SJSA1 (cell line): ENCODE results near the gene TMEM107. TPM values are rescaled to one million over a fixed set of nuclear protein-coding genes. Genes with fewer than 3 reads are reported as not detected.
A peak's percentile ranks its signal among the peaks of the same experiment; 100 is the strongest.

Experiments
- DNase-seq, 2 experiments: peaks; one replicate each; pipeline ENCODE4 v3.0.0-alpha.2; 2015 to 2020; ENCODE audit warnings: low spot score in 2 of 2, low read depth in 1 of 2
- H3K27ac ChIP-seq: fragments of 250-450 bp; sonication (Bioruptor Pico); 2 replicates; pipeline ENCODE4 v1.5.1; 2020; ENCODE audit warnings: mild to moderate bottlenecking, moderate library complexity
- H3K27me3 ChIP-seq: fragments of 250-450 bp; sonication (Bioruptor Pico); replicated peaks from 2 replicates; pipeline ENCODE4 v1.5.1; 2020; ENCODE audit warnings: mild to moderate bottlenecking, moderate library complexity
- H3K36me3 ChIP-seq: fragments of 250-450 bp; sonication (Bioruptor Pico); 2 replicates; pipeline ENCODE4 v1.5.1; 2020; ENCODE audit warnings: mild to moderate bottlenecking
- H3K4me1 ChIP-seq: fragments of 250-450 bp; sonication (Bioruptor Pico); replicated peaks from 2 replicates; pipeline ENCODE4 v1.6.1; 2021; ENCODE audit warnings: mild to moderate bottlenecking
- H3K4me3 ChIP-seq: fragments of 250-450 bp; sonication (Bioruptor Pico); 2 replicates; pipeline ENCODE4 v1.5.1; 2020; ENCODE audit warnings: mild to moderate bottlenecking
- H3K9me3 ChIP-seq: fragments of 250-450 bp; sonication (Bioruptor Pico); replicated peaks from 2 replicates; pipeline ENCODE4 v1.5.1; 2020; ENCODE audit warnings: mild to moderate bottlenecking
- total RNA-seq: library from RNA; depleted of rRNA; stranded (reverse); fragments of >200 nt; shearing (Covaris generic); gene quantifications from 2 replicates; pipeline ENCODE4 v1.2.3, GENCODE V29; 2014

The TMEM107 gene
- total RNA-seq, 1 experiment from 2014 or later: 11.5 TPM

DNA sequence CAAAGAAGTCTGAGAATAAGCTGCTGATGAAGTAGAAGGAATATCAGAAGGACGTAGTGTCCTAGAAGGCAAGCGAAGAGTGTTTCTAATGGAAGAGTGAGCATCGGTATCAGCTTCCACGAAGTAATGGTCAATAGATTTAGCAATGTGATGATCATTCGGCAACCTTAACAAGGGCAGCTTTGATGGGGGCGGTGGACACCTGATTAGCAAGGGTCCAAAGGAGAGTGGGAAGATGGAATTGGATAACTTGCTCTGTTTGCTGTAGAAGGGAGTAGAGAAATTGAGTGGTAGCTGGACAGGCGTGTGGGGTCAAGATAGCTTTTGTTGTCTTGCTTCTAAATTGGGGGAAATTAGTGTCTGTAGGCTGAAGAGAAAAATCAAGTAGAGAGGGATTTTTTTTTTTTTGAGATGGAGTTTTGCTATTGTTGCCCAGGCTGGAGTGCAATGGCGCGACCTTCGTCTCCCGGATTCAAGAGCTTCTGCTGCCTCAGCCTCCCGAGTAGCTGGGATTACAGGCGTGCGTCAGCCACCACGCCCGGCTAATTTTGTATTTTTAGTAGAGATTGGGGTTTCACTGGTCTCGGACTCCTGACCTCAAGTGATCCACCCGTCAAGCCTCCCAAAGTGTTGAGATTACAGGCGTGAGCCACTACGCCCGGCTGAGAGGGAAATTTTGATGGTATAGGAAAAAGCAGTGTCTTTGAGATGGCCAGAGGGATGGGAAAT is 38.4 kb downstream of the TMEM107 start:
- Histone ChIP-seq H3K27ac (peak overlapping the region; percentile 6), H3K36me3 (peaks cover 20% of the 10 kb centered on the region), H3K9me3 (no peaks in the 10 kb centered on the region), H3K4me1 (peaks cover 17% of the 10 kb centered on the region), H3K4me3 (peak overlapping the region; percentile 32), H3K27me3 (no peaks in the 10 kb centered on the region)
- peak in 1 of 2 experiments; percentile 23 for DNase-seq

DNA sequence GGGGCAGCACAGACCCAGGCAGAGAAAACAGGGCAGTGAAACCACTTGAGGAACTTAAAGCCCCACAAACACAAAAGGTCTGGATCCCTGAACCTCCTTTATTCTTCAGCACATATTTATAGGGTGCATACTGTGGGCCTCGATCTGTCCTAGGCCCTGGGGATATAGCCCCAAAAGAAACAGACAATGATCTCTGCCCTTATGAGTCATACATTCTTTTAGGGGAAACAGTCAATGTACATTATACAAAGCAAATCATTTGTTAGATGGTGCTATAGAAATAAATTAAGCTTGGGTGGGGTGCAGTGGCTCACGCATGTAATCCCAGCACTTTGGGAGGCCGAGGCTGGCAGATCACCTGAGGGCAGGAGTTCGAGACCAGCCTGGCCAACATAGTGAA is 42.2 kb downstream of the TMEM107 start:
- DNase-seq: peak in 1 of 2 experiments; percentile 27
- Histone ChIP-seq H3K9me3 (no peaks in the 10 kb centered on the region), H3K27ac (no peak overlapping the region), H3K4me1 (peaks cover 17% of the 10 kb centered on the region), H3K36me3 (no peaks in the 10 kb centered on the region), H3K27me3 (no peaks in the 10 kb centered on the region), H3K4me3 (no peak overlapping the region)

DNA sequence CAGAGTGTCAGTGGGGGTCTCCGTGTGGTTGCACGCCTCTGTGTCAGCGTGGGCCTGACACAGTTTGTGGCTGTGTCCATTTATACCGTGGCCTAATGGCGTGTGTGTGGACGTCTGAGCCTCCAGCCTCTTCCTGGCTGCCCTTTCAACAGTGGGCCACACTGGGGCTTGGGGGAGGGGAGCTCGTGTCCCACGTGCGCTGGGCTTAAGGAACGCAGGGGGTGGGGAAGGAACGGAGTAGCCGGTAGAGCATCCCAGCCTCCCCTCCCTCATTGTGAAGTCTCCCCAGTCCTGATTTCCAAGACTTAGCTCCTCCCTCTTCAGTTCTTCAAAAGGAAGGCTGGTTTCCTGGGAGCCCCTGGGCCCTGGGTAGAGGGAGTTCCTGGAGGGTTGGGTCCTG is 42.8 kb downstream of the TMEM107 start:
- H3K36me3 ChIP-seq: no peaks in the 10 kb centered on the region
- no peak overlapping the region for H3K4me3 ChIP-seq
- H3K27me3 ChIP-seq: no peaks in the 10 kb centered on the region
- no peaks in the 10 kb centered on the region for H3K9me3 ChIP-seq
- H3K4me1 ChIP-seq: peaks cover 17% of the 10 kb centered on the region
- H3K27ac ChIP-seq: no peak overlapping the region
- DNase-seq: no peak

DNA sequence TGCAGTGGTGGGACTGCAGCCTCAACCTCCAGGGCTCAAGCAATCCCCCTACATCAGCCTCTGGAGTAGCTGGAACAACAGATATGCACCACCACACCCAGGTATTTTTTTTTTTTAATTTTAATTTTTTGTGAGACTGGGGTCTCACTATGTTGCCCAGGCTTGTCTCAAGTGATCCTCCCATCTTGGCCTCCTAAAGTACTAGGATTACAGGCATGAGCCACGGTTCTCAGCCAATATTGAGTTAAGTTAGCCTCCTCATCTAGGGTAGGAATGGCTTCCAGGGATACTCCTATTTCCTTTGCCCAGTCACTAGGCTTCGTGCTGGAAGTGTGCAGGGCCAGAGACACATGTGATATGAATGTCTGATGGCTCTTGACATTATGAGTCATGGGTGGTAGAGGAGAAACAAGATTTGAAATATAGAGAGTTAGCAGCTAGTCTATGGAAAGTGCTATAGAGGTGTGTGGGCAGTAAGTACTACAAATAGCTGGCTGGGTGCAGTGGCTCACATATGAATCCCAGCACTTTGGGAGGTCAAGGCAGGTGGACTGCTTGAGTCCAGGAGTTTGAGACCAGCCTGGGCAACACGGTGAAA is 44.2 kb downstream of the TMEM107 start:
- Histone ChIP-seq H3K36me3 (no peaks in the 10 kb centered on the region), H3K4me1 (peaks cover 13% of the 10 kb centered on the region), H3K9me3 (no peaks in the 10 kb centered on the region), H3K27me3 (no peaks in the 10 kb centered on the region), H3K27ac (no peak overlapping the region), H3K4me3 (no peak overlapping the region)
- peak in 1 of 2 experiments; percentile 4 for DNase-seq

DNA sequence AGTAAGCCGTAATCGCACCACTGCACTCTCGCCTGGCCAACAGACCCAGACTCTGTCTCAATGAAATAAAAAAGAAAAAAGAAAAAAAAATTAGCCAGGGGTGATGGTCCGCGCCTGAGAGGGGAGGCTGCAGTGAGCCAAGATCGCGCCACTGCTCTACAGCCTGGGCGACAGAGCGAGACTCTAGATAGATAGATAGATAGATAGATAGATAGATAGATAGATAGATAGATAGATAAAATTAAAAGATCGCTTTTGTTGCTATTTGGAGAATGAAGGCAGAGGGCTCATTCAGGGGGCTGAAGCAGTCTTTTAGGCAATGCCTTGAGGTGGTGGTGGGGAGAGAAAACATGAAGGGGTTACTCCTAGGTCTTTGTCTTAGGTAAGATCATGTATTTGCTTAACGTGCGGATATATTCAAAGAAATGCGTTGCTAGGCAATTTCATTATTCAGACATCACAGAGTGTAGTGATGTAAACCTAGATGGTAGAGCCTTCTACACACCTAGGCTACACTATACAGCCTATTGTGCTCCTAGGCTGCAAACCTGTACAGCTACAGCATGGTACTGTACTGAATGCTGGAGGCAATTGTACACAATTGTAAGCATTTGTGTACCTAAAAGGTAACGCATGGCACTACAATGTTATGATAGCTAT is 47.9 kb downstream of the TMEM107 start:
- H3K27ac ChIP-seq: no peak overlapping the region
- H3K4me3 ChIP-seq: no peak overlapping the region
- H3K9me3 ChIP-seq: no peaks in the 10 kb centered on the region
- peaks cover 29% of the 10 kb centered on the region for H3K4me1 ChIP-seq
- DNase-seq: no peak
- H3K36me3 ChIP-seq: no peaks in the 10 kb centered on the region
- peaks cover 22% of the 10 kb centered on the region for H3K27me3 ChIP-seq

DNA sequence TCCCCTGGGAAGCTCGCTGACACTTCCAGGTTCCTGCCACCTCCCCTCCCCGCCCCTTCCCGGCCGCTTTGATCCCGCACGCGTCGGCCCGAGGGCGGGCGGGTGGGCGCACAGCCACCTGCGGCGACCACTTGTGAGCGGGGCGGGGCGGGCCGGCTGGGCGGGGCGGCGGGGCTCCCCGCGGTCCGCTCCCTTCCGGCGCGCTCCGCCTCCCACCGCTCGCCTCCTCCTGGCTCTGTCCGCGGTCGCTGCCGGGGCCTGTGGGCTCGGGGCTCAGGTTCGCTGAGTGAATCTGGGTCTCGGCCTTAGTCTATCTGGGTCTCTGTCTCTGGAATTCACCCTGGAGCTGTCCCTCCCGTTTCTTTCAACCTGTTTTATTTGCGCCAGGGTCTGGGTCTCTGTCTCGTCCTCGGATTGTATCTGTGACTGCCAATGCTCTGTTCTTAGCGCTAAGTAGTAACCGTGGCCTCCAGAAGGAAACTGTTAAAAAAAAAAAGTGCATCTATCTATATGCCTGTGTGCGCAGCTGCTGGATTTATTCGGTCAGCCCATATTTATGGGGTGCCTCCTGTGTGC is 49.6 kb downstream of the TMEM107 start:
- Histone ChIP-seq H3K4me1 (peaks cover 41% of the 10 kb centered on the region), H3K36me3 (no peaks in the 10 kb centered on the region), H3K27ac (no peak overlapping the region), H3K27me3 (peaks cover 22% of the 10 kb centered on the region), H3K4me3 (peak overlapping the region; percentile 41), H3K9me3 (no peaks in the 10 kb centered on the region)
- peak in 1 of 2 experiments; percentile 64 for DNase-seq

DNA sequence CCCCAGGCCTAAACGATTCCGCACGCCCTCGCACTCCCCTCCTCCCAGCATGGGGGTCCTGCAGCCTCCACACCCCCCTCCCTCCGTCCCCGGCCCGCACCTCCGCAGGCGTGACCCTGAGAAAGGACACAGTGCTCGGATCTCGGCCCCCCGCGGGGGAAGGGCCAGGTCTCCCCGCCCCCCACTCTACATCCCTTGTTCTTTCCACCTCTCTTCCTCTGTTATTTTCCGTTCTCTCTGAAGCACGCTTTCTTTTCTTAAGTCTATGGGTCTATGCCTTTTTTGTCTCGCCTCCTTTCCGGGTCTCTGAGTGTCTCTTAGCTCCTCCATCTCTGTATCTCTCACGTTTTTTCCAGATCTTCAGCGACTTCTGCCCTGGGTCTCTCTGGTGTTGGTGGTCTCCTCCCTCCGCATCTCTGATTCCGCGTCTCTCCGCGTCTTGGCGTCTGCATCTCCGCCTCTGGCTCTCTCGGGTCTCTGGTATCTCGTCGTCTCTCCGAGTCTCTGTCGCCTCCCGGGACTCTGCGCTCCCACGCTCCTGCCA is 50.2 kb downstream of the TMEM107 start:
- H3K4me1 ChIP-seq: peaks cover 43% of the 10 kb centered on the region
- peaks cover 22% of the 10 kb centered on the region for H3K27me3 ChIP-seq
- peak in 1 of 2 experiments; percentile 57 for DNase-seq
- no peak overlapping the region for H3K27ac ChIP-seq
- no peaks in the 10 kb centered on the region for H3K36me3 ChIP-seq
- H3K4me3 ChIP-seq: peak overlapping the region; percentile 41
- no peaks in the 10 kb centered on the region for H3K9me3 ChIP-seq

DNA sequence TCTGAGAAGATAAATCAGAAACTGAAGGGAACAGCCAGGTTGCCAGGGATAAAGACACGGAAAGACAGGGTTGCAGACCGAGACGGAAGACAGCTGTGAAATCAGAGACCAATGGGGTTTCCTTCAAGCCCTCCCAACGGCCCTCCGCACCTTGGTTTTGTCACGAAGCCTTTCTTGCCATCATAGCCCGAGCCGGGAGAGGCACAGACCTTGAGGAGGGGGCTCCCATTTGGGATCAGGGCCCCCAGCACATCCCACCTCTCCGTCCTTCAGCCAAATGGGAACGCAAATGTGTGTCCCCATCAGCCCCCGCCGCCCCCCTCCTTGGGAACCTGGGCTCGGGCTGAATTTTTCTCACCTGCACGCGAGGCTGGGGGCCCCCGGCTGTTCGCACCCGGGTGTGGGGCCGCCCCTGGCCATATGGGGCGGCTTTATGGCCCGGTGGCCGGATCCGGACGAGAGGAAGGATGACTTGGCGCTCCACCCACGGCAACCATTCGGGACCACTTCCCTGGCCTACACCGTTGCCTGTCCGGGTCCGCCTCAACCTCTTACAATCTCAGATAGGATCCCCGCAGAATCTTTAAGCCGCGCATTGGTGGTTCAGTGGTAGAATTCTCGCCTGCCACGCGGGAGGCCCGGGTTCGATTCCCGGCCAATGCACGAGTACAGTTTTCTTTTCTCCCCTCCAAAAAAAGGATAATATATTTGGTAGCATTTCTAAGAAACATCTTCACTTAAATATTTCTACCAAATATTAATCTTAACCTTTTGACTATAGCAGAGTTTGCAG is 50.8 kb downstream of the TMEM107 start:
- Histone ChIP-seq H3K9me3 (no peaks in the 10 kb centered on the region), H3K4me1 (peaks cover 45% of the 10 kb centered on the region), H3K27me3 (peaks cover 22% of the 10 kb centered on the region), H3K27ac (no peak overlapping the region), H3K4me3 (peak overlapping the region; percentile 41), H3K36me3 (no peaks in the 10 kb centered on the region)
- peak; percentile 78 to 79 for DNase-seq

DNA sequence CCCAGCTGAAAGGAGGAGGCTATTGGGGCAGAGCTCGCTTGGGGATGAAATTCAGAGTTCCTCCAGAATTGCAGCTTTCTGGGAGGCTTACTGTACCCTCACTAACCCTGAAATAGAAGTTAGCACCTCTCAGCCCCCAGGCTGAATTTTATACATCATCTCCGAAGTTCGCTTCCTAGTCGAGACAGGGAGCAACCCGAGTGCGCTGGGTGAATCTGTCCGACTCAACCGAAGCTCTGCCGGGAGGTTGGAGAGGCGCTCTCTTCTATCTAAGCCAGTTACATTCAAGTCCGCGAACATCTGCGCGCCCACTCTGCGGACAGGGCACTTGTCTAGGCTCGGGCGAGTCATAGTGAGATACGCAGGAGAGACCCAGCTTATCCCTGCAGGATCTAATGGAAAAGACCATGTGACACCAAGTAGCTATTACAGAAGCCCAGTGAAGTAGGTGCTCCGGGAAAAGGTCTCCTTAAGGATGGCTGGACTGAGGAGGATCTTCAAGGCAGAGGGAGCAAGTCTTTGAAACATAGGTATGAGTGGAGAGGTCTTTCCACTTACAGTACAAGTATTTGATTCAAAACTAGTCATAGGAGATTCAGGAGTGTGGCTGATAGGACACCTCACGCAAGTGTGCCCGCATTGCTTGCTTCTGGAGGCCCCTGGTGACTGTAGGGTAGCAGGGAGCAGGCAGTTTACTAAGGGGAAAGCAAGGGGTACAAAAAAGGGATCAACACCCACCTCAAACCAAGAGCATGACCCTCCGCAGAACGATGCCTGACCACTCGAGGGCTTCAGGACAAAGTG is 51.6 kb downstream of the TMEM107 start:
- Histone ChIP-seq H3K4me3 (peak overlapping the region; percentile 41), H3K36me3 (no peaks in the 10 kb centered on the region), H3K27me3 (peaks cover 22% of the 10 kb centered on the region), H3K4me1 (peaks cover 45% of the 10 kb centered on the region), H3K27ac (no peak overlapping the region), H3K9me3 (no peaks in the 10 kb centered on the region)
- DNase-seq: peak in 1 of 2 experiments; percentile 30

DNA sequence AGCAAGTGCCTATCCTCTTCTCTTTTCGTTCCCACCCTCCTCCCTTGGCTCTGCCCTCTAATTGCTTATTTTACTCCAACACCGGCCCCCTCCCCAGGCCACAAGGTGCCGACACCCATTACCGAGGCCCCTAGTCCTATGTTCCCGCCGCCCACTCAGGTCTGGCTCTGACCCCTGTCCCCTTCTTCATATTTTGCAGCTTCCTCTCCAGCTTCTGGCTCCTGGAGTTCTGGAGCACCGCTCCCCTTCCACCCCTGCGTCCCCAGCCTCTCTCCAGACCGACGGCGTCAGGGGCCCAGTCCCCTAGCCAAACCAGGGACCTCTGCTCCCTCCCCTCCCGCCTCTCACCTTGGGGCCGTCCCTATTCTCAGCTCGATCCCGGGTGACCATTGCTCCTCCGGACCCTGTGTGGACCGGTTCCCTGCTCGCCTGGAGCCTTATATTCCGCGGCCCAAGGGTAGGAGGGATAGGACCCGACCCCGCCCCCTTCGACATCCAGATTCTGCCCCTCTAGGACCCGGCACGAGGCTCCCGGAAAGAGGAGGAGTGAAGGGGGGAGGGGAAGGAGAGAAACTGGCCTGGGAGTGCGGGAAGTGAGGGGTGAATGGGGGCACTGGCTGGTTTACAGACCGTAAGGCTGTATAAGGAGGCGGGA is 52.4 kb downstream of the TMEM107 start, which contains the start of gene HES7:
TSS of gene HES7 (minus strand) at position 412 of the 655 bp plus-strand sequence. CDS start at position 390, 22 bp downstream.
- Histone ChIP-seq H3K4me3 (peak within 1 kb of the TSS; percentile 45), H3K4me1 (peaks cover 45% of the 10 kb centered on the region), H3K27me3 (peaks cover 22% of the 10 kb centered on the region), H3K9me3 (no peaks in the 10 kb centered on the region), H3K36me3 (no peaks in the 10 kb centered on the region), H3K27ac (no peak within 1 kb of the TSS)
- peak in 1 of 2 experiments; percentile 6 for DNase-seq

DNA sequence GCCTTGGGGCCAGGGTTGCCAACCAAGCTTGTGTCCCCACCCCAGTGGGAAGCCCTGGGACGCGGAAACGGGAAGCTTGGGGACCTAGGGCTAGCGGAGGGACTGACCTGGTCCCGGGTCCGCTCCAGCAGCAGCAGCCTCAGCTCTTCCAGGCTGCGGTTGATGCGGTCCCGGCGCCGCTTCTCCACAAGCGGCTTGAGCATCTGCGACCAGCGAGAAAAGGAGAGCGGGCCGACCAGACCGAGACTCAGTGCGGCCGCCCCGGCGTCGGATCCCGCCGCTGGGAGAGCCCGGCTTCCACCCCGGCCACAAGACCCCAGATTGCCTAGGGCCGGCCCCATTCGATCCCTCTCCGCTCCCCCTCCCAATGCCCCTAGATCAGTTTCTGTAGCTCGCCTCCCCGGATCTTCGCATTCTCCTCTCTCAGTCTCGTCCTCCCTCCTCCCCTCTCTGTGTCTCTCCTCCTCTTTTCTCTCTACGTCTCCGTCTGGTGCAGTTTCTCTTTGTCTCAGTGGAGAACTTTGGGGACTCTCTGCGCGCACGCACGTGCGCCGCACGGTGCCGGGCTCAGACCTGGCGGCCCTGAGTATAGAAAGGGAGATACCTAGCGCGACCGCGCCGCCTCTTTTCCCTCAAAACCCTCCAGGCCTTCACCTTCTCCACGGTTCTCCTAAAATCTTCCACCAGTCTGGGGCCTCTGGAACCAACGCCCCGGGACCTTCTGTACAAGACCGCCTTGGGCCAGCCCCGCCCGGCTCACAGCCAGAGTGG is 53.1 kb downstream of the TMEM107 start:
- Histone ChIP-seq H3K4me1 (peaks cover 50% of the 10 kb centered on the region), H3K36me3 (no peaks in the 10 kb centered on the region), H3K9me3 (no peaks in the 10 kb centered on the region), H3K27me3 (peaks cover 22% of the 10 kb centered on the region), H3K27ac (no peak overlapping the region), H3K4me3 (peak overlapping the region; percentile 45)
- DNase-seq: peak in 1 of 2 experiments; percentile 37
